GM18507 (cell line): ENCODE data around the gene CA6.

Source experiments
- DNase-seq: peaks from one replicate; pipeline ENCODE4 v3.0.0; 2011; ENCODE audit warnings: low read depth; ENCODE audit not compliant: insufficient read length; ENCODE audit errors: extremely low spot score
- FAIRE-seq: peaks from 2 replicates; lab custom pipeline; 2011; peaks lifted over from hg19 to GRCh38; lab: Jason Lieb, UNC

Gene CA6

DNA sequence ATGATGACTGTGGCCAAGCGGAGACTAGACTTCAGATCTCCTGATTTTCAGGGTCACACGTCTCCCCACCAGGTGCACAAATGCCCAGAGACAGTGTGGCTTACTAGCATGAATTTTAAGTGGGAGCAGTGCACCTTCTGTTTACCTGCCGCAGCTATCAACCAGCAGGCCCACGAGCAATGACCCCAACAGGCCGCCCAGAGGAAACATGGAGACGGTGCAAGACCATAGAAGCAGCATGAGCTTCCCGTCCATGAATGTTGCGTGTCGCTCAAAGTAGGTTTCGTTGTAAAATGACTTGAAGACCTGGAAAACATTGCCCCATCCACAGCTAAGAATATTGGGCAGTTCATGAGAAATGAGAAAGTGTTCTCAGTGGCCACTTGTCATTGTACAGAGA is 77.1 kb downstream of the CA6 start:
- no peak for DNase-seq
- FAIRE-seq, result no peak
